K562 (cell line): ENCODE data around the gene RAD17. TPM values are rescaled to one million over a fixed set of nuclear protein-coding genes. Genes with fewer than 3 reads are reported as not detected.

Experiments used
- CREB5 ChIP-seq: fragments of 250-450 bp; sonication (Bioruptor Pico); IDR thresholded peaks from 2 replicates; pipeline ENCODE4 v1.5.0; 2020; ENCODE audit warnings: mild to moderate bottlenecking
- CREM ChIP-seq: IDR thresholded peaks from 2 replicates; pipeline ENCODE4 v1.6.1; 2014; ENCODE audit warnings: antibody characterized with exemption, low read depth
- GABPA ChIP-seq: fragments of 200-800 bp; sonication (Bioruptor generic); conservative IDR thresholded peaks from 2 replicates; pipeline ENCODE4 v1.6.1; 2016; ENCODE audit warnings: low read depth, missing genetic modification characterization, missing compliant biosample characterization
- NCOA4 ChIP-seq: fragments of 450-650 bp; IDR thresholded peaks from 2 replicates; pipeline ENCODE4 v1.6.1; 2018; ENCODE audit warnings: mild to moderate bottlenecking; ENCODE audit not compliant: partially characterized antibody
- SETDB1 ChIP-seq: IDR thresholded peaks from one replicate; pipeline ENCODE4 v1.6.1; 2012; ENCODE audit warnings: low read length, control low read depth, inconsistent platforms
- STAT5B ChIP-seq: fragments of 250-450 bp; sonication (Bioruptor Pico); IDR thresholded peaks from 2 replicates; pipeline ENCODE4 v1.8.0; 2021; ENCODE audit warnings: mild to moderate bottlenecking, inconsistent platforms
- ZNF280A ChIP-seq: fragments of 450-650 bp; IDR thresholded peaks from 2 replicates; pipeline ENCODE4 v1.6.1; 2018; ENCODE audit warnings: mild to moderate bottlenecking, low read depth; ENCODE audit not compliant: partially characterized antibody
- ZNF318 ChIP-seq, 2 experiments: fragments of 450-650 bp; IDR thresholded peaks; 2 replicates each; pipeline ENCODE4 v1.6.1; 2016; ENCODE audit warnings: mild to moderate bottlenecking in 2 of 2, borderline replicate concordance in 1 of 2, low read depth in 1 of 2, moderate library complexity in 1 of 2
- polyA plus RNA-seq, 8 experiments: library from polyadenylated mRNA; depleted of rRNA in 4 of 8; stranded (reverse) in 5 of 8; unstranded in 3 of 8; fragments of >200 nt; fragmentation: Nextera tagmentation in 2 of 8; fragmentation: Illumina TruSeq in 1 of 8; extraction: Ambion mirVana in 2 of 8; extraction: Trizol in 1 of 8; gene quantifications; 2 replicates each; pipeline versions ENCODE4 v1.2.1 to v1.2.3, GENCODE V29; 2011 to 2014; ENCODE audit warnings: inconsistent platforms in 1 of 8, missing spikeins in 1 of 8
- total RNA-seq, 7 experiments: library from RNA; depleted of rRNA in 6 of 7; stranded (reverse); fragments of >200 nt in 6 of 7; fragmentation: Illumina TruSeq in 2 of 7; extraction: Trizol in 2 of 7; gene quantifications; 2 replicates each; pipeline versions ENCODE4 v1.2.1 to v1.2.3, GENCODE V29; 2011 to 2021; ENCODE audit warnings: low replicate concordance in 1 of 7

RAD17 gene
- total and polyA plus RNA-seq, 9 of the 15 experiments (the other 6 are each of a cell fraction or from before 2014, with no cell fraction given), result 21.1 to 50.1 (median 40.1) TPM

GRCh38 chr5:69368458-69369339, 919 bp upstream of the RAD17 start (continued):
- TF ChIP-seq ZNF280A (no peak), CREM (peak; percentile 23), ZNF318 (IDR thresholded peaks at IDR 0.05; ENCODE audit: borderline replicate concordance in 1 of 2, low read depth in 1 of 2) (0 out of 4 replicates have a peak, but pooled peaks of 1 of the 2 experiments have one; percentile 9), CREB5 (no peak), SETDB1 (no peak), STAT5B (CRISPR knock-in tag) (no peak), GABPA (tag) (no peak), NCOA4 (no peak)
